Keratinocyte (primary cell): ENCODE results near the gene CDCA4. TPM values are rescaled to one million over a fixed set of nuclear protein-coding genes. Genes with fewer than 3 reads are reported as not detected.

Experiments
- DNase-seq: peaks from one replicate; pipeline ENCODE4 v3.0.0-alpha.2; 2011; ENCODE audit warnings: low read depth, missing footprints, low spot score
- FAIRE-seq: peaks from 2 replicates; lab custom pipeline; 2011; peaks lifted over from hg19 to GRCh38; lab: Jason Lieb, UNC
- H2AFZ ChIP-seq: 2 replicates; pipeline ENCODE4 v1.6.0; 2012; ENCODE audit warnings: low read length, control low read depth, inconsistent platforms; ENCODE audit not compliant: control insufficient read depth
- H3K27ac ChIP-seq: 2 replicates; pipeline ENCODE4 v1.5.1; 2011; ENCODE audit warnings: low read length; ENCODE audit not compliant: control insufficient read depth, insufficient read depth
- H3K27me3 ChIP-seq: 3 replicates; pipeline ENCODE4 v1.6.0; 2011; ENCODE audit warnings: low read length; ENCODE audit not compliant: control insufficient read depth, insufficient read depth; ENCODE audit errors: extremely low read depth
- H3K36me3 ChIP-seq, 2 experiments: 2 replicates in 1 of 2; 3 replicates in 1 of 2; pipeline ENCODE4 v1.5.1; 2011; ENCODE audit warnings: low read length in 2 of 2, mild to moderate bottlenecking in 1 of 2; ENCODE audit not compliant: control insufficient read depth in 2 of 2, insufficient read depth in 2 of 2; ENCODE audit errors: extremely low read depth in 1 of 2
- H3K4me1 ChIP-seq: 3 replicates; pipeline ENCODE4 v1.5.1; 2011; ENCODE audit warnings: low read length; ENCODE audit not compliant: control insufficient read depth, insufficient read depth; ENCODE audit errors: extremely low read depth
- H3K4me2 ChIP-seq: 3 replicates; pipeline ENCODE4 v1.6.0; 2011; ENCODE audit warnings: low read depth, low read length; ENCODE audit not compliant: control insufficient read depth, insufficient read depth; ENCODE audit errors: extremely low read depth
- H3K4me3 ChIP-seq, 3 experiments: fragments of 200-600 bp in 1 of 3; sonication (generic) in 1 of 3; 2 replicates in 2 of 3; 3 replicates in 1 of 3; pipeline ENCODE4 v1.5.1; 2011 to 2016; ENCODE audit warnings: low read length in 3 of 3, mild to moderate bottlenecking in 3 of 3, control low read depth in 2 of 3, inconsistent platforms in 1 of 3, low read depth in 1 of 3, mixed read lengths in 1 of 3, mixed run types in 1 of 3, moderate library complexity in 1 of 3; ENCODE audit not compliant: control insufficient read depth in 2 of 3, insufficient read depth in 2 of 3; ENCODE audit errors: extremely low read depth in 1 of 3
- H3K79me2 ChIP-seq: 2 replicates; pipeline ENCODE4 v1.6.0; 2012; ENCODE audit warnings: low read length; ENCODE audit not compliant: control insufficient read depth, insufficient read depth
- H3K9ac ChIP-seq: 3 replicates; pipeline ENCODE4 v1.6.0; 2011; ENCODE audit warnings: low read length; ENCODE audit not compliant: control insufficient read depth, insufficient read depth; ENCODE audit errors: extremely low read depth
- H3K9me1 ChIP-seq: 3 replicates; pipeline ENCODE4 v1.6.0; 2011; ENCODE audit warnings: low read length; ENCODE audit not compliant: control insufficient read depth, insufficient read depth; ENCODE audit errors: extremely low read depth
- H3K9me3 ChIP-seq: 2 replicates; pipeline ENCODE4 v1.5.1; 2012; ENCODE audit warnings: low read depth, low read length; ENCODE audit not compliant: control insufficient read depth
- H4K20me1 ChIP-seq: 3 replicates; pipeline ENCODE4 v1.6.0; 2011; ENCODE audit warnings: low read length; ENCODE audit not compliant: control insufficient read depth, insufficient read depth; ENCODE audit errors: extremely low read depth
- EZH2 ChIP-seq: IDR thresholded peaks from one replicate; pipeline ENCODE4 v1.6.1; 2012; ENCODE audit warnings: inconsistent platforms, mild to moderate bottlenecking, low read length, moderate library complexity
- dilution Hi-C: fragments of 300-500 bp; cut with MboI; formaldehyde crosslinking; loops from one replicate; pipeline ENCODE4 v1.7.0; 2020; ENCODE audit warnings: low sequenced_read_pairs; ENCODE audit not compliant: extremely low pct_ligation_motif_present
- polyA plus RNA-seq, 5 experiments: library from polyadenylated mRNA; depleted of rRNA in 3 of 5; stranded (reverse) in 3 of 5; stranded (forward) in 1 of 5; unstranded in 1 of 5; fragments of >200 nt; gene quantifications; 1 replicate in 1 of 5; 2 replicates in 3 of 5; 3 replicates in 1 of 5; pipeline versions ENCODE4 v1.2.1 to v1.2.3, GENCODE V29; 2011 to 2012; ENCODE audit warnings: missing spikeins in 2 of 5, low read depth in 1 of 5, low replicate concordance in 1 of 5
- TF ChIP-seq, protein P1 (sequence below), 3 experiments: IDR thresholded peaks in 1 of 3; conservative IDR thresholded peaks in 1 of 3; optimal IDR thresholded peaks in 1 of 3; 2 replicates in 2 of 3; 3 replicates in 1 of 3; pipeline versions ENCODE3 to v1.5.1; 2011; ENCODE audit warnings: low read length in 3 of 3, mild to moderate bottlenecking in 3 of 3, moderate library complexity in 2 of 3, control low read depth in 1 of 3, inconsistent platforms in 1 of 3; ENCODE audit not compliant: insufficient read depth in 2 of 3; ENCODE audit errors: extremely low read depth in 1 of 3

The CDCA4 gene
- polyA plus RNA-seq, 1 donor (not counting 4 experiments of a cell fraction or from before 2014, with no cell fraction given): 35.7 TPM

DNA sequence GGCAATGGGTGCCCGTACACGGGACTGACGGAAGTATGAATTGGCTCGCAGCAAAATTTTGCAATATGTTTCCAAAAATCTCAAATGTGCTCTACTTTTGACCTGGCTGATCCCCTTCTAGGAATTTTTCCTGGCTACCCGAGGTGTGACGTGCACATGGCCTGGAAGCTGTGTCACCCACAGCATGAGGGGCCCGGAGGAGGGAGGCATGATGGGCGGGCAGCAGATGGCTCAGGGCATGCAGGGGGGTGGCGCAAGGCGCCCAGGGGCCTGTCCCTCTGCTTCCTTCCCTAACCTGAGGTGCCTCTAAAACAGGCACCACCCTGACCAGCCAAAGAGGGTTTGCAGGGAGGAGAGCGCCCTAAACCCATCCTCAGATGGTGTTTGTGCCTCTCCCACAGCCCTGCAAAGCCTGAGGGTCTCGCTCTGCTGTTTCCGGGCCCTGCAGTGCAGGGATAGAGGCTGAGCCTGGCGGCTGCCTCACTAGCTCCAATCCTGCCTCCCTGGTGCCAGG, 37.7 kb upstream of the CDCA4 start:
- TF ChIP-seq, protein P1, sequence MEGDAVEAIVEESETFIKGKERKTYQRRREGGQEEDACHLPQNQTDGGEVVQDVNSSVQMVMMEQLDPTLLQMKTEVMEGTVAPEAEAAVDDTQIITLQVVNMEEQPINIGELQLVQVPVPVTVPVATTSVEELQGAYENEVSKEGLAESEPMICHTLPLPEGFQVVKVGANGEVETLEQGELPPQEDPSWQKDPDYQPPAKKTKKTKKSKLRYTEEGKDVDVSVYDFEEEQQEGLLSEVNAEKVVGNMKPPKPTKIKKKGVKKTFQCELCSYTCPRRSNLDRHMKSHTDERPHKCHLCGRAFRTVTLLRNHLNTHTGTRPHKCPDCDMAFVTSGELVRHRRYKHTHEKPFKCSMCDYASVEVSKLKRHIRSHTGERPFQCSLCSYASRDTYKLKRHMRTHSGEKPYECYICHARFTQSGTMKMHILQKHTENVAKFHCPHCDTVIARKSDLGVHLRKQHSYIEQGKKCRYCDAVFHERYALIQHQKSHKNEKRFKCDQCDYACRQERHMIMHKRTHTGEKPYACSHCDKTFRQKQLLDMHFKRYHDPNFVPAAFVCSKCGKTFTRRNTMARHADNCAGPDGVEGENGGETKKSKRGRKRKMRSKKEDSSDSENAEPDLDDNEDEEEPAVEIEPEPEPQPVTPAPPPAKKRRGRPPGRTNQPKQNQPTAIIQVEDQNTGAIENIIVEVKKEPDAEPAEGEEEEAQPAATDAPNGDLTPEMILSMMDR (optimal IDR thresholded peaks at IDR 0.05 in 1 of 3, IDR thresholded peaks at IDR 0.05 in 1 of 3, conservative IDR thresholded peaks at IDR 0.05 in 1 of 3; ENCODE audit: extremely low read depth in 1 of 3, insufficient read depth in 2 of 3, low read length in 3 of 3): no peak
- TF ChIP-seq EZH2: no peak
- no peaks in the 10 kb centered on the region for H3K4me1 ChIP-seq
- no peaks in the 10 kb centered on the region for H4K20me1 ChIP-seq
- dilution Hi-C loops: no loop called here
- no peaks in the 10 kb centered on the region for H3K79me2 ChIP-seq
- H3K27ac ChIP-seq: no peak overlapping the region
- H3K4me3 ChIP-seq: no peak overlapping the region
- no peaks in the 10 kb centered on the region for H3K9me1 ChIP-seq
- H2AFZ ChIP-seq: no peak overlapping the region
- H3K9me3 ChIP-seq: no peaks in the 10 kb centered on the region
- FAIRE-seq: no peak
- H3K36me3 ChIP-seq: peaks cover 0 to 15% of the 10 kb centered on the region in 2 experiments
- no peak for DNase-seq
- H3K9ac ChIP-seq: no peak overlapping the region
- no peaks in the 10 kb centered on the region for H3K27me3 ChIP-seq
- no peak overlapping the region for H3K4me2 ChIP-seq

DNA sequence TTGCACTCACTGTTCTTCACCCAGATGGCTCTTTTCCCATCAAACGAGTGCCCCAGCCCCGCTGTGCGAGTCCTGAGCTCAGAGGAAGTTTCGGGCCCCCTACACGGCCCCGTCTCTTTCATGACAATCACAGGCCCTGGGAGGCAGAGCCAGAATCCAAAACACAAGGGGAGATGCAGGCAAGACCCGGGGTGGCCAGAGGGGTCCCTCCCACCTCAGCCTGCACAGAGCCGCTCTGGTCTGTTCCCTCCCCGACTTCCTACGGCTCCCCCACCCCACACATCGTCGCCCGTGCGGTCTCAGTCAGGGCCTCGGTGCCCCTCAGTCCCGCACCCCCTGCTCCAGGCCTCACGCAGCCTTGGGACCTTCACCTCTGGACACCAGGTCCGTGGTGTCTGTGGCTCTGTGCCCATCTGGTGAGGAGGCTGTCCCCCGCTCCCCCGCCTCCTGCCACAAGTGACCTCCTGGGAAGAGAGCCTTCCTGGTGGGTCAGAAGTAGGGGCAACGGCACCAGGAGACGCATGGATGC, 35.5 kb upstream of the CDCA4 start:
- DNase-seq: no peak
- H3K9me3 ChIP-seq: no peaks in the 10 kb centered on the region
- dilution Hi-C loops: no loop called here

More for the DNA sequence above, 35.5 kb upstream of the CDCA4 start:
- Histone ChIP-seq H3K79me2 (no peaks in the 10 kb centered on the region), H2AFZ (no peak overlapping the region), H3K9ac (no peak overlapping the region), H3K27me3 (no peaks in the 10 kb centered on the region), H3K27ac (no peak overlapping the region), H3K4me3 (no peak overlapping the region), H3K4me1 (no peaks in the 10 kb centered on the region), H3K36me3 (peaks cover 0 to 19% of the 10 kb centered on the region in 2 experiments), H4K20me1 (no peaks in the 10 kb centered on the region), H3K9me1 (no peaks in the 10 kb centered on the region), H3K4me2 (no peak overlapping the region)
- TF ChIP-seq, protein P1 (optimal IDR thresholded peaks at IDR 0.05 in 1 of 3, IDR thresholded peaks at IDR 0.05 in 1 of 3, conservative IDR thresholded peaks at IDR 0.05 in 1 of 3; ENCODE audit: extremely low read depth in 1 of 3, insufficient read depth in 2 of 3, low read length in 3 of 3): no peak
- TF ChIP-seq EZH2: no peak
- FAIRE-seq: no peak
